B cell (primary cell): Measurements from ENCODE around the gene SEC61A1. TPM values are rescaled to one million over a fixed set of nuclear protein-coding genes. Genes with fewer than 3 reads are reported as not detected.

Source experiments
- ATAC-seq: fragments of 200-7000 bp; cut with Tn5 transposase; one replicate; pipeline ENCODE4 v1.10.0; 2021; ENCODE audit warnings: low read depth, mild to moderate bottlenecking, moderate number of reproducible peaks, moderate library complexity
- CTCF ChIA-PET: fragments of 350-600 bp; sonication (Branson Sonifier 250); formaldehyde crosslinking; loops from one replicate; lab custom pipeline; 2021; ENCODE audit warnings: antibody characterized with exemption, inconsistent platforms; lab: Charles Lee
- POLR2A ChIA-PET: fragments of 350-600 bp; sonication (Branson Sonifier 250); formaldehyde crosslinking; loops from one replicate; lab custom pipeline; 2021; ENCODE audit warnings: antibody characterized with exemption; lab: Charles Lee
- DNase-seq: peaks from one replicate; pipeline ENCODE4 v3.0.0; 2013
- H2AFZ ChIP-seq: 2 replicates; pipeline ENCODE4 v1.6.1; 2012; ENCODE audit warnings: mild to moderate bottlenecking, low read depth, low read length; ENCODE audit not compliant: insufficient read depth, poor library complexity, severe bottlenecking
- H3K27ac ChIP-seq, 2 donors: 1 replicate in 1 of 2; 2 replicates in 1 of 2; pipeline ENCODE4 v1.5.1; 2012 to 2013; ENCODE audit warnings: low read length in 2 of 2, mild to moderate bottlenecking in 2 of 2, moderate library complexity in 1 of 2
- H3K27me3 ChIP-seq, 4 experiments: fragments of 200-600 bp in 1 of 4; sonication (generic) in 1 of 4; replicated peaks in 1 of 4; 1 replicate in 2 of 4; 2 replicates in 2 of 4; pipeline versions ENCODE4 v1.6.1 to v1.7.0; 2013 to 2016; ENCODE audit warnings: low read length in 3 of 4, mild to moderate bottlenecking in 2 of 4, mixed read lengths in 1 of 4, moderate library complexity in 1 of 4; ENCODE audit not compliant: insufficient read depth in 4 of 4, control insufficient read depth in 3 of 4; ENCODE audit errors: control extremely low read depth in 1 of 4
- H3K36me3 ChIP-seq, 2 experiments: replicated peaks in 1 of 2; 1 replicate in 1 of 2; 2 replicates in 1 of 2; pipeline versions ENCODE4 v1.6.1 to v1.7.1; 2013; ENCODE audit warnings: low read length in 1 of 2; ENCODE audit not compliant: insufficient read depth in 2 of 2, control insufficient read depth in 1 of 2; ENCODE audit errors: control extremely low read depth in 1 of 2, extremely low read depth in 1 of 2
- H3K4me1 ChIP-seq, 2 donors: fragments of 200-600 bp in 1 of 2; sonication (generic) in 1 of 2; 1 replicate in 1 of 2; 2 replicates in 1 of 2; pipeline versions ENCODE4 v1.5.1 to v1.6.1; 2013 to 2017; ENCODE audit warnings: low read length in 2 of 2; ENCODE audit not compliant: control insufficient read depth in 2 of 2, insufficient read depth in 2 of 2
- H3K4me2 ChIP-seq: replicated peaks from 2 replicates; pipeline ENCODE3; 2012; ENCODE audit warnings: mild to moderate bottlenecking, low read depth, low read length; ENCODE audit not compliant: poor library complexity, severe bottlenecking
- H3K4me3 ChIP-seq, 5 experiments: fragments of 200-600 bp in 1 of 5; sonication (generic) in 1 of 5; 1 replicate in 3 of 5; 2 replicates in 2 of 5; pipeline versions ENCODE4 v1.5.1 to v1.7.0; 2011 to 2016; ENCODE audit warnings: low read length in 4 of 5, mild to moderate bottlenecking in 4 of 5, low read depth in 2 of 5, control low read depth in 1 of 5, moderate library complexity in 1 of 5; ENCODE audit not compliant: insufficient read depth in 1 of 5; ENCODE audit errors: control extremely low read depth in 1 of 5, extremely low read depth in 1 of 5
- H3K79me2 ChIP-seq: fragments of 200-600 bp; sonication (generic); one replicate; pipeline ENCODE4 v1.6.0; 2016; ENCODE audit warnings: low read length; ENCODE audit not compliant: control insufficient read depth, insufficient read depth
- H3K9ac ChIP-seq: fragments of 200-600 bp; sonication (generic); 2 replicates; pipeline ENCODE4 v1.6.1; 2017; ENCODE audit warnings: mild to moderate bottlenecking, low read length, moderate library complexity
- H3K9me3 ChIP-seq, 3 donors: one replicate each; pipeline versions ENCODE4 v1.6.1 to v1.7.1; 2013; ENCODE audit warnings: low read length in 2 of 3; ENCODE audit not compliant: control insufficient read depth in 2 of 3, insufficient read depth in 1 of 3; ENCODE audit errors: control extremely low read depth in 1 of 3
- H4K20me1 ChIP-seq: 2 replicates; pipeline ENCODE4 v1.6.0; 2012; ENCODE audit warnings: mild to moderate bottlenecking, low read length; ENCODE audit not compliant: insufficient read depth, control insufficient read depth, poor library complexity, severe bottlenecking
- H3K27ac Mint-ChIP-seq: one replicate; pipeline ENCODE4 v1.8.0; 2021; ENCODE audit warnings: mixed read lengths
- H3K27me3 Mint-ChIP-seq: one replicate; pipeline ENCODE4 v1.8.0; 2021; ENCODE audit warnings: mixed read lengths
- H3K4me1 Mint-ChIP-seq: one replicate; pipeline ENCODE4 v1.8.0; 2021; ENCODE audit warnings: mixed read lengths
- H3K4me3 Mint-ChIP-seq: one replicate; pipeline ENCODE4 v1.8.0; 2021; ENCODE audit warnings: mixed read lengths
- H3K9me3 Mint-ChIP-seq: one replicate; pipeline ENCODE4 v1.8.0; 2022; ENCODE audit warnings: mixed read lengths; ENCODE audit not compliant: insufficient read depth
- CTCF ChIP-seq: fragments of 200-600 bp; IDR thresholded peaks from one replicate; pipeline ENCODE4 v1.8.0; 2022; ENCODE audit warnings: antibody characterized with exemption, mild to moderate bottlenecking
- EZH2 ChIP-seq: IDR thresholded peaks from 2 replicates; pipeline ENCODE4 v1.6.1; 2012; ENCODE audit warnings: borderline replicate concordance, low read depth, mild to moderate bottlenecking, moderate library complexity, low read length; ENCODE audit not compliant: insufficient read depth, poor library complexity, severe bottlenecking
- WGBS: methylation state at CpG from one replicate; pipeline ENCODE4 v1.1.5; 2013; ENCODE audit warnings: missing lambda C conversion rate; ENCODE audit not compliant: insufficient coverage; 5-methylcytosine and 5-hydroxymethylcytosine counted together
- intact Hi-C: fragments of 100-400 bp; cut with micrococcal nuclease; formaldehyde crosslinking; loops from one replicate; pipeline ENCODE4 v1.10.0; 2022
- polyA plus RNA-seq: library from polyadenylated mRNA; depleted of rRNA; stranded (reverse); fragments of >200 nt; gene quantifications from 2 replicates; pipeline ENCODE4 v1.2.3, GENCODE V29; 2012
- total RNA-seq, 2 donors: library from RNA; stranded (reverse); fragments of 120-200 nt in 1 of 2; gene quantifications; 1 replicate in 1 of 2; 2 replicates in 1 of 2; pipeline versions ENCODE4 v1.2.3 to v1.2.4, GENCODE V29; 2013 to 2022

Gene SEC61A1
- total and polyA plus RNA-seq, 2 donors (not counting 1 experiment from before 2014, with no cell fraction given), result 48.4 to 79.4 TPM

GRCh38 chr3:128006061-128007032 lies 45.9 kb upstream of the SEC61A1 start:
- ChIA-PET CTCF (no interaction called here), POLR2A (no interaction called here)
- no peaks in the 10 kb centered on the region for H3K79me2 ChIP-seq
- peaks cover 0 to 4% (median 1%) of the 10 kb centered on the region in 4 experiments for H3K27me3 ChIP-seq
- no peak for DNase-seq
- no peak overlapping the region for H3K4me3 ChIP-seq
- H3K9me3 Mint-ChIP-seq, result no peaks in the 10 kb centered on the region
- no peaks in the 10 kb centered on the region for H3K4me1 ChIP-seq
- no peak overlapping the region for H3K27ac Mint-ChIP-seq
- H3K4me2 ChIP-seq, result no peak overlapping the region
- no peak overlapping the region for H3K4me3 Mint-ChIP-seq
- no peak for ATAC-seq
- H3K9ac ChIP-seq, result no peak overlapping the region
- H3K27me3 Mint-ChIP-seq, result peaks cover 4% of the 10 kb centered on the region
- H4K20me1 ChIP-seq, result no peaks in the 10 kb centered on the region
- no peak overlapping the region for H3K27ac ChIP-seq
- H2AFZ ChIP-seq, result no peak overlapping the region
- TF ChIP-seq CTCF (no peak), EZH2 (no peak)
- intact Hi-C loops, result no loop called here
- peaks cover 0 to 4% (median 0%) of the 10 kb centered on the region in 3 donors for H3K9me3 ChIP-seq
- WGBS, result 71% methylated on average over 24 of the region's 30 CpGs
- H3K4me1 Mint-ChIP-seq, result no peaks in the 10 kb centered on the region
- no peaks in the 10 kb centered on the region for H3K36me3 ChIP-seq

GRCh38 chr3:128007033-128007424 lies 45.2 kb upstream of the SEC61A1 start:
- intact Hi-C loops, result no loop called here
- Mint-ChIP-seq H3K4me3 (no peak overlapping the region), H3K9me3 (no peaks in the 10 kb centered on the region), H3K27ac (no peak overlapping the region), H3K27me3 (peaks cover 5% of the 10 kb centered on the region), H3K4me1 (no peaks in the 10 kb centered on the region)
- no peak for TF ChIP-seq EZH2
- no peak for TF ChIP-seq CTCF
- Histone ChIP-seq H3K4me1 (no peaks in the 10 kb centered on the region), H2AFZ (no peak overlapping the region), H3K9me3 (peaks cover 0 to 4% (median 0%) of the 10 kb centered on the region in 3 donors), H3K4me2 (no peak overlapping the region), H3K79me2 (no peaks in the 10 kb centered on the region), H3K27me3 (peaks cover 0 to 4% (median 1%) of the 10 kb centered on the region in 4 experiments), H3K36me3 (no peaks in the 10 kb centered on the region), H3K27ac (no peak overlapping the region), H4K20me1 (no peaks in the 10 kb centered on the region), H3K9ac (no peak overlapping the region), H3K4me3 (no peak overlapping the region)
- POLR2A ChIA-PET, result no interaction called here
- ATAC-seq (no peak), DNase-seq (no peak)
- WGBS, result 46% methylated on average over 10 of the region's 11 CpGs
- CTCF ChIA-PET, result no interaction called here
